K562 (cell line): ENCODE results near the gene LCN1. TPM values are rescaled to one million over a fixed set of nuclear protein-coding genes. Genes with fewer than 3 reads are reported as not detected.
A peak's percentile ranks its signal among the peaks of the same experiment; 100 is the strongest.

Source experiments
- BRD9 ChIP-seq: fragments of 450-650 bp; IDR thresholded peaks from 2 replicates; pipeline ENCODE4 v1.6.1; 2018; ENCODE audit warnings: low read depth; ENCODE audit not compliant: partially characterized antibody
- CTCF ChIP-seq, 3 experiments: IDR thresholded peaks in 2 of 3; conservative IDR thresholded peaks in 1 of 3; 2 replicates each; pipeline ENCODE4 v1.5.1; 2011 to 2012; ENCODE audit warnings: low read length in 3 of 3, mild to moderate bottlenecking in 3 of 3, control low read depth in 2 of 3, improper control_type of control experiment in 1 of 3, inconsistent platforms in 1 of 3, low read depth in 1 of 3, mixed read lengths in 1 of 3, moderate library complexity in 1 of 3; ENCODE audit not compliant: insufficient read depth in 2 of 3
- DACH1 ChIP-seq: fragments of 450-650 bp; IDR thresholded peaks from 2 replicates; pipeline ENCODE4 v1.6.1; 2018; ENCODE audit not compliant: partially characterized antibody
- ETV1 ChIP-seq: fragments of 450-650 bp; conservative IDR thresholded peaks from 2 replicates; pipeline ENCODE4 v1.6.1; 2016; ENCODE audit warnings: missing genetic modification characterization, control low read depth, low read depth, missing compliant biosample characterization
- LCOR ChIP-seq: sonication (generic); formaldehyde crosslinking; IDR thresholded peaks from 2 replicates; pipeline ENCODE4 v1.8.0; 2022; ENCODE audit warnings: mild to moderate bottlenecking, missing genetic modification reagents
- MBD2 ChIP-seq: sonication (generic); IDR thresholded peaks from 2 replicates; pipeline ENCODE4 v1.6.1; 2016; ENCODE audit warnings: low read depth, borderline replicate concordance
- MNT ChIP-seq, 2 experiments: fragments of 450-650 bp; conservative IDR thresholded peaks; 2 replicates each; pipeline ENCODE4 v1.6.1; 2017; ENCODE audit warnings: mild to moderate bottlenecking in 2 of 2, moderate library complexity in 2 of 2
- NFIX ChIP-seq: fragments of 250-450 bp; sonication (Bioruptor Pico); IDR thresholded peaks from 2 replicates; pipeline ENCODE4 v1.4.0; 2020; ENCODE audit warnings: low read depth, mild to moderate bottlenecking, moderate library complexity
- TFAP4 ChIP-seq: sonication (generic); formaldehyde crosslinking; IDR thresholded peaks from 2 replicates; pipeline ENCODE4 v1.8.0; 2022; ENCODE audit warnings: missing genetic modification reagents, mild to moderate bottlenecking, moderate library complexity, borderline replicate concordance
- ZBTB7A ChIP-seq: IDR thresholded peaks from 2 replicates; pipeline ENCODE4 v1.6.1; 2011; ENCODE audit warnings: low read depth, mild to moderate bottlenecking, low read length, moderate library complexity, borderline replicate concordance; ENCODE audit not compliant: control insufficient read depth
- polyA plus RNA-seq, 8 experiments: library from polyadenylated mRNA; depleted of rRNA in 4 of 8; stranded (reverse) in 5 of 8; unstranded in 3 of 8; fragments of >200 nt; fragmentation: Nextera tagmentation in 2 of 8; fragmentation: Illumina TruSeq in 1 of 8; extraction: Ambion mirVana in 2 of 8; extraction: Trizol in 1 of 8; gene quantifications; 2 replicates each; pipeline versions ENCODE4 v1.2.1 to v1.2.3, GENCODE V29; 2011 to 2014; ENCODE audit warnings: inconsistent platforms in 1 of 8, missing spikeins in 1 of 8
- total RNA-seq, 7 experiments: library from RNA; depleted of rRNA in 6 of 7; stranded (reverse); fragments of >200 nt in 6 of 7; fragmentation: Illumina TruSeq in 2 of 7; extraction: Trizol in 2 of 7; gene quantifications; 2 replicates each; pipeline versions ENCODE4 v1.2.1 to v1.2.3, GENCODE V29; 2011 to 2021; ENCODE audit warnings: low replicate concordance in 1 of 7
- TF ChIP-seq, protein P1 (sequence below): IDR thresholded peaks from 2 replicates; pipeline ENCODE4 v1.6.1; 2011; ENCODE audit warnings: borderline replicate concordance, low read depth, mild to moderate bottlenecking, moderate library complexity, low read length; ENCODE audit not compliant: insufficient read depth, poor library complexity, severe bottlenecking
- TF ChIP-seq, protein P2 (sequence below): fragments of 450-650 bp; formaldehyde crosslinking; IDR thresholded peaks from 2 replicates; pipeline ENCODE4 v1.4.0; 2020; ENCODE audit warnings: mild to moderate bottlenecking, moderate library complexity
- TF ChIP-seq, protein P3 (sequence below), 2 experiments: fragments of 450-650 bp; IDR thresholded peaks; 2 replicates each; pipeline ENCODE4 v1.6.1; 2016

The LCN1 gene
- total and polyA plus RNA-seq, 9 of the 15 experiments (the other 6 are each of a cell fraction or from before 2014, with no cell fraction given), result not detected

DNA sequence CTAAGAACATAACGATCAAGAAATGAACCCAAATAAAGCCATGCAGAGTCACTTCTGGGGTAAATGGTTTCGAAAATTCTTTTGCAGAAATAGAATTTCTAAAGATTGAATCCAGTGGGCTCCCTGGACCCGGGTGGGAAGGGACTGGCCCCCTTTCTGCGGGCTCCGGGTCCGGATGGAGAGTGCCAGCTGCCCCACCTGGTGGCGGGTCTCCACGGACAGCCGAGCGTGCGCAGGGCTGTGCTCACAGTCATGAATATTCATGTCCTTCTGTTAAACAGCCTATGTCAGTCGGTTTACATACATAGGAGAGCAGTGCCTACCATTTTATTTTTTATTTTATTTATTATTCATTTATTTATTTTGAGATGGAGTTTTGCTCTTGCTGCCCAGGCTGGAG, 46.3 kb upstream of the LCN1 start (continued):
- TF ChIP-seq, protein P1, sequence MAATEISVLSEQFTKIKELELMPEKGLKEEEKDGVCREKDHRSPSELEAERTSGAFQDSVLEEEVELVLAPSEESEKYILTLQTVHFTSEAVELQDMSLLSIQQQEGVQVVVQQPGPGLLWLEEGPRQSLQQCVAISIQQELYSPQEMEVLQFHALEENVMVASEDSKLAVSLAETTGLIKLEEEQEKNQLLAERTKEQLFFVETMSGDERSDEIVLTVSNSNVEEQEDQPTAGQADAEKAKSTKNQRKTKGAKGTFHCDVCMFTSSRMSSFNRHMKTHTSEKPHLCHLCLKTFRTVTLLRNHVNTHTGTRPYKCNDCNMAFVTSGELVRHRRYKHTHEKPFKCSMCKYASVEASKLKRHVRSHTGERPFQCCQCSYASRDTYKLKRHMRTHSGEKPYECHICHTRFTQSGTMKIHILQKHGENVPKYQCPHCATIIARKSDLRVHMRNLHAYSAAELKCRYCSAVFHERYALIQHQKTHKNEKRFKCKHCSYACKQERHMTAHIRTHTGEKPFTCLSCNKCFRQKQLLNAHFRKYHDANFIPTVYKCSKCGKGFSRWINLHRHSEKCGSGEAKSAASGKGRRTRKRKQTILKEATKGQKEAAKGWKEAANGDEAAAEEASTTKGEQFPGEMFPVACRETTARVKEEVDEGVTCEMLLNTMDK, result peak; percentile 13
- TF ChIP-seq LCOR (CRISPR knock-in tag), result no peak
- TF ChIP-seq MNT (conservative IDR thresholded peaks at IDR 0.05), result 0 out of 4 replicates have a peak, but pooled peaks of 1 of the 2 experiments have one; percentile 20
- TF ChIP-seq MBD2, result no peak
- no peak for TF ChIP-seq NFIX
- TF ChIP-seq DACH1, result peak; percentile 23
- peak; percentile 84 for TF ChIP-seq TFAP4 (CRISPR knock-in tag)
- TF ChIP-seq ETV1 (tag), result no peak
- TF ChIP-seq BRD9, result peak; percentile 49
- peak; percentile 76 to 87 (median 76) for TF ChIP-seq CTCF (IDR thresholded peaks at IDR 0.05 in 2 of 3, conservative IDR thresholded peaks at IDR 0.05 in 1 of 3; ENCODE audit: insufficient read depth in 2 of 3, low read depth in 1 of 3, low read length in 3 of 3)
- TF ChIP-seq, protein P2, sequence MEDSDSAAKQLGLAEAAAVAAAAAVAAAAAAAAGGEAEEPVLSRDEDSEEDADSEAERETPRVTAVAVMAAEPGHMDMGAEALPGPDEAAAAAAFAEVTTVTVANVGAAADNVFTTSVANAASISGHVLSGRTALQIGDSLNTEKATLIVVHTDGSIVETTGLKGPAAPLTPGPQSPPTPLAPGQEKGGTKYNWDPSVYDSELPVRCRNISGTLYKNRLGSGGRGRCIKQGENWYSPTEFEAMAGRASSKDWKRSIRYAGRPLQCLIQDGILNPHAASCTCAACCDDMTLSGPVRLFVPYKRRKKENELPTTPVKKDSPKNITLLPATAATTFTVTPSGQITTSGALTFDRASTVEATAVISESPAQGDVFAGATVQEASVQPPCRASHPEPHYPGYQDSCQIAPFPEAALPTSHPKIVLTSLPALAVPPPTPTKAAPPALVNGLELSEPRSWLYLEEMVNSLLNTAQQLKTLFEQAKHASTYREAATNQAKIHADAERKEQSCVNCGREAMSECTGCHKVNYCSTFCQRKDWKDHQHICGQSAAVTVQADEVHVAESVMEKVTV (CRISPR knock-in tag), result peak; percentile 29; the same call in 1 of the 2 replicates
- peak; percentile 42; the same call in 1 of the 2 replicates for TF ChIP-seq ZBTB7A
- TF ChIP-seq, protein P3, sequence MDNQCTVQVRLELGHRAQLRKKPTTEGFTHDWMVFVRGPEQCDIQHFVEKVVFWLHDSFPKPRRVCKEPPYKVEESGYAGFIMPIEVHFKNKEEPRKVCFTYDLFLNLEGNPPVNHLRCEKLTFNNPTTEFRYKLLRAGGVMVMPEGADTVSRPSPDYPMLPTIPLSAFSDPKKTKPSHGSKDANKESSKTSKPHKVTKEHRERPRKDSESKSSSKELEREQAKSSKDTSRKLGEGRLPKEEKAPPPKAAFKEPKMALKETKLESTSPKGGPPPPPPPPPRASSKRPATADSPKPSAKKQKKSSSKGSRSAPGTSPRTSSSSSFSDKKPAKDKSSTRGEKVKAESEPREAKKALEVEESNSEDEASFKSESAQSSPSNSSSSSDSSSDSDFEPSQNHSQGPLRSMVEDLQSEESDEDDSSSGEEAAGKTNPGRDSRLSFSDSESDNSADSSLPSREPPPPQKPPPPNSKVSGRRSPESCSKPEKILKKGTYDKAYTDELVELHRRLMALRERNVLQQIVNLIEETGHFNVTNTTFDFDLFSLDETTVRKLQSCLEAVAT (IDR thresholded peaks at IDR 0.05), result no peak
- TF ChIP-seq, all 486 proteins: peak for 19
